HG02763 (cell line): ENCODE measurements around the gene ZFAND2B.
"Not testable (repeated sequence)": the region's sequence is repeated elsewhere in the genome, so short reads cannot be mapped to it uniquely, and the experiment has no call there.

ENCODE experiments used
- ATAC-seq: cut with Tn5 transposase; IDR thresholded peaks from one replicate; pipeline ENCODE4 v1.9.1; 2021; ENCODE audit warnings: mild to moderate bottlenecking, moderate library complexity; ENCODE audit not compliant: unreplicated experiment

The ZFAND2B gene

GRCh38 chr2:219250049-219250781, 43.6 kb downstream of the ZFAND2B start:
- ATAC-seq, result no peak

GRCh38 chr2:219251656-219252055, 45.1 kb downstream of the ZFAND2B start:
- ATAC-seq, result no peak

- no peak for ATAC-seq
Measured at GRCh38 chr2:219252084-219252483, 45.5 kb downstream of the ZFAND2B start.

GRCh38 chr2:219252570-219252899, 46.0 kb downstream of the ZFAND2B start:
- no peak for ATAC-seq

GRCh38 chr2:219252900-219253752, 46.5 kb downstream of the ZFAND2B start, which contains the start of gene TUBA4B:
TUBA4B (plus strand) TSS chr2:219253243; CDS start chr2:219253408, 165 bp downstream.
- ATAC-seq, result peak; percentile 0

GRCh38 chr2:219253753-219254589, 47.4 kb downstream of the ZFAND2B start, which contains the start of gene TUBA4A:
TUBA4A (minus strand) TSS chr2:219253918; CDS start chr2:219253858, 60 bp downstream.
- ATAC-seq, result peak; percentile 46

GRCh38 chr2:219254590-219255201, 48.1 kb downstream of the ZFAND2B start:
- ATAC-seq, result no peak

GRCh38 chr2:219258942-219259341, 52.4 kb downstream of the ZFAND2B start:
- not testable (repeated sequence) for ATAC-seq
